ENCODE measurements around the gene RTN3. TPM values are rescaled to one million over a fixed set of nuclear protein-coding genes. Genes with fewer than 3 reads are reported as not detected.
A peak's percentile ranks its signal among the peaks of the same experiment; 100 is the strongest.
"Not testable (repeated sequence)": the region's sequence is repeated elsewhere in the genome, so short reads cannot be mapped to it uniquely, and the experiment has no call there.

RTN3 gene
- polyA plus RNA-seq, 10 donors: 52.9 to 75.2 (median 62.4) TPM

DNA sequence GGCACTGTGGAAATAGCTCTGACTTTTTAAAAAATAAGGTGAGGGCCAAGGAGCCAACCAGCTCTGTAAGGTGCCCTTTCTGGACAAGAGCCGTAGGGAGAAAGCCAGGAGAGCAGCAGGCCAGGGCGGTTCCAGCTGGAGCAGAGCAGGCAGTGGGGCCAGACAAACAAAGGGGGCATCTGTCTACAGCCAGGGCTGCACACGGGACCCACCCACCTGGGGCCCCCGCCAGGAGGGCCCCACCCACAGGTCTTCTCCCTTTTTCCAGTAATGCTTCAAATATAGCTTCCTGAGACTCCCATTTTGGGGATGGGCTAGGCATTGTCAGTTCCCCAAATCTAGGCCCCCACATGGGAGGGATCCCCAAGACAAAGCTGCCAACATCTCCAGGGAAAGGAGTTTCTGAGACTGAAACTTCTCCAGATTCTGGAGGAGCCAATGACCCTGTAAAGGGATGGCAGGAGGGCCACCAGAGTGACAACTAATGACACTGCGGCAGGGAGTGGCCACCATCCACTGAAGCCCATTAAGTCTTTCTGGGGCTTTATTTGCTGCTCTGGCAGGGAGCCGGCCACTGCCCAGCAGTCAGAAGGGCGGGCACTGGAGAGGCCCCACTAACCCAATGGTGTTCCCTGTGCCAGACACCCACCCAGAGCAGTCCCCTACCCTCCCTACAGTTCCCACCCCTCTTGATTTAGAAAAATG lies 85.4 kb downstream of the RTN3 start:
- DNase-seq: no peak

- no peak for DNase-seq
Measured at GRCh38 chr11:63767267-63767564, 85.9 kb downstream of the RTN3 start.

DNA sequence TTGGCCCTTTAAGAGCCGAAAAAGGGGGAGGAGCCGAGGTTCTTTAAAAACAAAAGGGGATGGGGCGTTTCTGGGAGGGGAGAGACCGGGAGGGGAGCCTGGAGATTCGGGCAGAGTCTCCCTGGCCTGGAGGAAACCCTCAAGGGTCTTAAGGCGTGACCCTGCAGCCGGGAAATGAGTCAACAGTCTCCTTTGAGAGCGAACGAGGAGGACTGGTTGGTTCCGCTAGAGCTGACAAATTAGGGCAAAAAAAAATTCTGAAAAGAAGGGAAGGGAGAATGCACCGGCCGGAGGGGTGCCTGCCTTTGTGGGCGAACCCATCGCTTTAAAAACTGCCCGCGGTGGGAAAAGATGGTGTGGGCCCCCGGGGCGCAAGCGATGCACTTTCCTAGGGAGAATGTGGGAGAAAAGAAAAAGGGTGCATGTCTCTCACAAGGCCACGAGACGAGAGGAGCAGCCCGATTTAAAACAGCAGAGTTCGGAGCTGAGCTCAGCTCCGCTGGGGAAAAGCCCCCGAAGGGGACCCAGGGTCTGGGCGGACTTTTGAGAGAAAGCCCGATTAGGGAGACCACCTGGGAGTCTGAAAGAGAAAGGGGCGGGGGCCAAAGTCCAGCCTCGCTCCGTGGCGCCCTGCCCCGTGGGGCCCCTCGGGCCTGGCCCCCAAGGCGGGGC lies 86.4 kb downstream of the RTN3 start:
- DNase-seq: peak; percentile 66 to 91 (median 83)

DNA sequence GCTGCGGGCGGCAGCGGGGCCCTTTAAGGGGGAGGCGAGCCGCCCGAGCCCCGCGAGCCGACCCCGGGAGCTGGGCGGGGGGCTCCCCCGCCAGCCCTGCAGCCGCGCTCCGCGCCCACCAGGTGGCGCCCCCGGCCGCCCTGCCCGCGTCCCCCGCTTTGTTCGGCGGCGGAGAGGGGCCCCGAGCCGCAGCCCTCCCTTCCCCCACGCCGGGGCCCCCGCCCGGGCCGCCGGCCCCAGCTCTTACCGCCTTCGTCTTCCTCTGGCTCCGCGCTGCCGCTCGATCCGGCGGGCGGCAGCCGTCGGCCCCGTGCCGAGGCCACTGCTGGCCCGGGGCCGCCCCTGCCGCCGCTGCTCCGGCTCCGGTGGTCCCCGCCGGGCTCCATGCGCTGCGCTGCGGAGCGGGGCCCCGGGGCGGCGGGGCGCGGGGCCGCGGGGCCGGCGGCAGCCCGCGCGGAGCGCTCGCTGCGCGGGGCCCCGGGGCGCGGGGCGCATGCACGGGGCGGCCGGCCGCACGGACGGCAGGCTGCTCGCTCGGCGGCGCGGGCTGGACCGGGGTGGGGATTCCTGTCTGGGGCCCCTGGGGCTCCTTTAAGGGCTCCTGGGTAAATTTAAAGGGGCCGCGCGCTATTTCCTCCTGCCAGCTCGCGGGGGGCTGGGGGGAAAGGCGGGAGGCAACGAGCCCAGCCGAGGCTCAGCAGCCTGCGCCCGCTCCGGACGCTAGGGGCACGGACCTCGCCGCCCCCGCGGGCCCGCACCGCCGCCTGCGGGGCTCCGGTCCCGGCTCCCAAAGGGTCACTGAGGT lies 87.1 kb downstream of the RTN3 start, which contains the start of gene ZFTA:
Gene ZFTA, minus strand, starts transcription at position 539 of the 805 bp plus-strand sequence. Its CDS starts 153 bp downstream, at position 386.
- peak; percentile 60 to 86 (median 86) for DNase-seq

DNA sequence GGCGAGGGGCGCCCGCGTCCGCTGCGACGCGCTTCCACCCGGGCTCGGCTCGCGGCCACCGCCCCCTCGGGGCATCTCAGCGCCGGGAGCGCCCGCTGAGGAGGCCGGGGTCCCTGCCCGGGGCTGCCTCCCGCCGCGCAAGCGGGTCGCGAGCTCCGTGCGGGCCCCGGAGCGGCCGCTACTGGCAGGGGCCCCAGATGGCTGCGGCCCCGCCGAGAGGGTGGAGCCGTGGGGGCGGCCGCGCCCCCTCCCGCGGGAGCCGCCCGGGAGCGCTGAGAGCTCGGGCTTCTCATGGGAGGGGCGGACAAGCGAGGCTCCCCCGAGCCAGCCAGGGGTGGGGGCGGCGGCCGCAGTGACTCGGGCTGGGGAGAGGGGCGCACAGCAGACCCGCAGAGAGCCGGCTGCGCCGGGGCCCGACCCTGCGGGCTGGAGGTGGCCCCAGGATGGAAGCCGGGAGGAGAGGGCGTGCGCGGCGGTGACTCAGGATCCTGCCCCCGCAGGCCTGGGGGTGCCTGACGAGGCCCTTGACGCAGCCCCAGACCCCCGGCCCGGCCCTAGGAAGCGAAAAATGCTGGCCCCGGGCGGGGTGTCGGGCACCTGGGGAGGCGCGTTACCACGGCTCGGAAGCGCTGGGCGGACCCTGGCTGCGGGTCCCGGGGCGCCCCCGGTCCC lies 87.9 kb downstream of the RTN3 start:
- peak in 1 of 3 donors; percentile 60 for DNase-seq

GRCh38 chr11:63769714-63770455 lies 88.6 kb downstream of the RTN3 start:
- peak in 1 of 3 donors; percentile 56 for DNase-seq

- DNase-seq: peak in 1 of 3 donors; percentile 7
Measured at GRCh38 chr11:63770763-63771162, 89.5 kb downstream of the RTN3 start.

DNA sequence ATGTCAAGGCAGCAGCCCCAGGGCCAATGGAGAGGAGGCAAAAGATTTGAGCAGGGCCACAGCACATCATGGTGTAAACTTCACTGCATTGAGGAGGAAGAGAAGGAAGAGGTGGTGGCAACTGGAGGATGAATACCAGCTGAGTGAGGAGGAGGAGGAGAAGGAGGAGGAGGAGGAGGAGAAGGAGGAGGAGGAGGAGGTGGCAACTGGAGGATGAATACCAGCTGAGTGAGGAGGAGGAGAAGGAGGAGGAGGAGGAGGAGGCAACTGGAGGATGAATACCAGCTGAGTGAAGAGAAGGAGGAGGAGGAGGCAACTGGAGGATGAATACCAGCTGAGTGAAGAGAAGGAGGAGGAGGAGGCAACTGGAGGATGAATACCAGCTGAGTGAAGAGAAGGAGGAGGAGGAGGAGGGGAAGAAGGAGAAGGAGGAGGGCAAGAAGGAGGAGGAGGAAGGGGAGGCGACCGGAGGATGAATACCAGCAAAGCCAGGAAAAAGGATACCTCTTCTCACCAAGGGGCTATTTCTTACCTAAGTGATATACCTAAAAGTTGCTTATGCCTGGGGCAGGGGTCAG lies 90.5 kb downstream of the RTN3 start:
- DNase-seq: not testable (repeated sequence)

DNA sequence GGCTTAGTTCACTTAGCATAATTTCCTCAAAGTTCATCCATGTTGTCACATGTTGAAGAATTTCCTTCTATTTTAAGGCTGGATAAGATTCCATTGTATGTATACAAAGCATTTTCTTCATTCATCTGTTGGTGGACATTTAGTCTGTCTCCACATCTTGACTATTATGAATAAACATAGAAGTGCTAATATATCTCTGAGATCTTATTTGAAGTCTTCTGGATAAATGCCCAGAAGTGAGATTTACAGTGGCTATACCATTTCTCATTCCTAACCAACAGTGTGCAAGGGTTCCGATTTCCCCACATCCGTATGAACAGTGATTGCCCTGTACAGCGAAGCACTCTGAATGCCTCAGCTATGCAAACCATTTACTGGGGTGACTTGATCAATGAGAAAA lies 93.9 kb downstream of the RTN3 start:
- DNase-seq: no peak

DNA sequence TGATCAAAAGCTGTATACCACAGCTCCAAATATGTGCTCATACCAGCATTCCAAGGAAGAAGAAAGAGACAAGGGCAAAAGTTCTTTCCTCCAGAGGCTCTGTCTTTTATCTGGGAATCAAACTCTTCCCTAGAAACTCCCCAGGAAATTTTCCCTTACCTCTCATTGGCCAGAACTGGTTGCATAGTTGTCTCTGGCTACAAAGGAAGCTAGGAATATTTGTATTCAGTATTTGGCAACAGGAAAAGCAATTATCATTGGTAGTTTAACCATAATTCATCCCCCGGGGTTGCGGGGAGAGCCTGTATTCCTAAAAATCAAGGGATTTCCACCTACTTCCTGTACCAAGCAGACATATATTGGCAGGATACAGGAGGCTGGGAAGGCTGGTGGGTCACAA lies 97.7 kb downstream of the RTN3 start:
- DNase-seq: no peak

GRCh38 chr11:63782749-63783148 lies 101.4 kb downstream of the RTN3 start:
- DNase-seq: no peak

DNA sequence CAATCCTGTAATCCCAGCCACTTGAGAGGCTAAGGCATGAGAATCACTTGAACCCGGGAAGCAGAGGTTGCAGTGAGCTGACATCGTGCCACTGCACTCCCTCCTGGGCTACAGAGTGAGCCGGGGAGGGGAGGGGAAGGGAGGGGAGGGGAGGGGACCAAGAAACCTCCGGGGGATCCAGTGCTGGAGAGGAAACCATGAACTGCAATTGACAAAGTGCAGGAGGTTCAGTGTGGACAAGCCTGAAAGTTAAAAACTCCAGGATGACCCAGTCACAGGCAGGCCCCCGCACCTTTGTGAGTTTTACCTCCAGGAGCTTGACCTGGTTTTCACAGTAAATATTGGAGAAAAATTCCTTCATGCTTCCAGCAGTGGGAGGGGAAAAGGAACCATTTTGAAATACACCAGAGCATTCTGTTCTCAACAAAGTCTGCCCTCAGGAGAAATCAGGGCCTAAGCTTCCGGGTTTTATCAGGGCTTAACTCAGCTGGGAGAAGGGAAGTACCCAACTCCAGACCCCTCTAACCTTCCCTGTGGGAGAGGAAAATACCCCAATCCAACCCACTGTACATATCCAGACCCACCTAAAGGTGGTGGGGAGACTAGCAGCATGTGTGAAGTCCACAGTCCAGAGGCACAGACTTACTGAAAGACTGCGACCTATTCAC lies 102.8 kb downstream of the RTN3 start:
- no peak for DNase-seq

DNA sequence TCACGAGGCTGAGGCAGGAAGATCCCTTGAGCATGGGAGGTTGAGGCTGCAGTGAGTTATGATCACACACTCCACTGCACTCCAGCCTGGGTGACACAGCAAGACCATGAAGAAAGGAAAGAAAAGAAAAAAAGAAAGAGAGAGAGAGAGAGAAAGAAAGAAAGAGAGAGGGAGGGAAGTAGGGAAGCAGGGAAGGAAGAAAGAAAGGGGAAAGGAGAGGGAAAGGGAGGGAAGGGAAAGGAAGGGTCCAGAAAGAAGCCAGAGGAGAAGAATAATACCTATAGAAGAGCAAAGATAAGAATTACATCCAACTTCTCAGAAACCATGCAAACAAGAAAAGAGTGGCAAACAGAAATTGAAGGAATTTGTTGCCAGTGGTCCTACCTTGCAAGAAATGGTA lies 104.5 kb downstream of the RTN3 start:
- no peak for DNase-seq

- no peak for DNase-seq
Measured at GRCh38 chr11:63791495-63792167, 110.3 kb downstream of the RTN3 start.

GRCh38 chr11:63793161-63793560 lies 111.9 kb downstream of the RTN3 start:
- no peak for DNase-seq

GRCh38 chr11:63795066-63795465 lies 113.8 kb downstream of the RTN3 start:
- no peak for DNase-seq

DNA sequence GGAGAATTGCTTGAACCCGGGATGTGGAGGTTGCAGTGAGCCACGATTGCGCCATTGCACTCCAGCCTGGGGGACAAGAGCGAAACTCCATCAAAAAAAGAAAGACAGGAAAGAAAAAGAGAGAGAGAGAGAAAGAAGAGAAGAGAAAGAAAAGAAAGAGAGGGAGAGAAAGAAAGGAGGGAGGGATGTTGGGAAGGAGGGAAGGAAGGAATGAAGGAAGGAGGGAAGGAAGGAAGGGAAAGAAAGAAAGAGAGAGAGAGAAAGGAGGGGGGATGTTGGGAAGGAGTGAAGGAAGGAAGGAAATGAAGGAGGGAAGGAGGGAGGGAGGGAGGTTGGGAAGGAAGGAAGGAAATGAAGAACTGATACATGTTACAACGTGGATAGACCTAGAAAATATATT lies 119.6 kb downstream of the RTN3 start:
- no peak for DNase-seq

- DNase-seq: no peak
Measured at GRCh38 chr11:63802637-63803414, 121.5 kb downstream of the RTN3 start.

- DNase-seq: no peak
Measured at GRCh38 chr11:63804259-63804658, 123.0 kb downstream of the RTN3 start.

Data from muscle of back (tissue), 11 donors.